ENCODE data around the gene EYA4. TPM values are rescaled to one million over a fixed set of nuclear protein-coding genes. Genes with fewer than 3 reads are reported as not detected.

The EYA4 gene
- total and polyA plus RNA-seq, 2 donors (not counting 3 experiments of a cell fraction or from before 2014, with no cell fraction given), result not detected

DNA sequence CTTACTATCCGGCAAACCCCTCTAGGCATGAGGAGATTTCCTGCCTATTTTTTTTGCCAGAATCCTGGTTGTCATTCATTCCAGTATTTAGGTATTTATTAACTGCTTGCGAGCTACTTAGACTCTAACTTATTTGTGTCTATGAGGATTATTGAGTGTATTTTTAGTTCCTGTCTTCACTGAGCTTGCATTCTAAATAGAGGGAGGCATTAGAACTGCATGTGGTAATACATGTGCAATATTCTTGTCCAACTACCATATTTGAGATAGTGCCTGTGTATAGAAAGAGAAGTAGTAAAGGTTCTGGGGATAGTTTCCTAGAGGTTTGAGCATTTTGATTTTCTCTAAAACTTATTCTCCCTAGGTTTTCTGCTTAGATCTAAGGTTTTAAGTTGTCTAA lies 308.9 kb downstream of the EYA4 start:
- Histone ChIP-seq H3K36me3 (ENCODE audit: control insufficient read depth in 2 of 2, extremely low read depth in 1 of 2, insufficient read depth in 2 of 2, low read length in 2 of 2) (no peaks in the 10 kb centered on the region), H3K4me1 (ENCODE audit: control insufficient read depth, extremely low read depth, insufficient read depth, low read length) (no peaks in the 10 kb centered on the region), H3K4me3 (replicated peaks in 1 of 3; ENCODE audit: insufficient read depth in 1 of 3, low read depth in 1 of 3, low read length in 3 of 3) (no peak overlapping the region), H3K9me1 (replicated peaks; ENCODE audit: control insufficient read depth, extremely low read depth, insufficient read depth, low read length) (no peaks in the 10 kb centered on the region), H3K79me2 (ENCODE audit: control insufficient read depth, insufficient read depth, low read length) (no peaks in the 10 kb centered on the region), H3K27ac (ENCODE audit: insufficient read depth, low read depth, low read length) (no peak overlapping the region), H2AFZ (ENCODE audit: low read depth, low read length) (no peak overlapping the region), H3K4me2 (ENCODE audit: insufficient read depth, low read length) (no peak overlapping the region), H3K27me3 (ENCODE audit: control insufficient read depth in 2 of 2, insufficient read depth in 2 of 2, low read length in 2 of 2) (peaks cover 2 to 4% of the 10 kb centered on the region in 2 experiments), H3K9ac (replicated peaks; ENCODE audit: extremely low read depth, insufficient read depth, low read length) (no peak overlapping the region), H4K20me1 (replicated peaks; ENCODE audit: control insufficient read depth, extremely low read depth, insufficient read depth, low read length) (no peaks in the 10 kb centered on the region), H3K9me3 (replicated peaks; ENCODE audit: control insufficient read depth, insufficient read depth, low read length) (no peaks in the 10 kb centered on the region)
- POLR2A ChIA-PET, result no interaction called here
- FAIRE-seq, result no peak
- no TSS peak for BruUV-seq (replicated peaks)
- intact Hi-C loops (cut with micrococcal nuclease) (no loop called here), dilution Hi-C loops (cut with MboI; ENCODE audit: extremely low pct_ligation_motif_present, low sequenced_read_pairs) (no loop called here)
- DNase-seq (ENCODE audit: low read depth, low spot score), result no peak
- CTCF ChIA-PET, result interaction anchor here (1.4 to 3.6 kb wide), 3 partner anchors 288 to 720 kb away, joined by 4 to 35 read pairs (median 4); no protein-coding TSS in a partner anchor
- TF ChIP-seq POLR2AphosphoS5 (IDR thresholded peaks at IDR 0.05; ENCODE audit: insufficient read depth, low read depth, low read length), result no peak
- no peak for TF ChIP-seq JUN (IDR thresholded peaks at IDR 0.05; ENCODE audit: borderline replicate concordance, insufficient read depth, insufficient read length, low read depth)
- TF ChIP-seq, protein P1, sequence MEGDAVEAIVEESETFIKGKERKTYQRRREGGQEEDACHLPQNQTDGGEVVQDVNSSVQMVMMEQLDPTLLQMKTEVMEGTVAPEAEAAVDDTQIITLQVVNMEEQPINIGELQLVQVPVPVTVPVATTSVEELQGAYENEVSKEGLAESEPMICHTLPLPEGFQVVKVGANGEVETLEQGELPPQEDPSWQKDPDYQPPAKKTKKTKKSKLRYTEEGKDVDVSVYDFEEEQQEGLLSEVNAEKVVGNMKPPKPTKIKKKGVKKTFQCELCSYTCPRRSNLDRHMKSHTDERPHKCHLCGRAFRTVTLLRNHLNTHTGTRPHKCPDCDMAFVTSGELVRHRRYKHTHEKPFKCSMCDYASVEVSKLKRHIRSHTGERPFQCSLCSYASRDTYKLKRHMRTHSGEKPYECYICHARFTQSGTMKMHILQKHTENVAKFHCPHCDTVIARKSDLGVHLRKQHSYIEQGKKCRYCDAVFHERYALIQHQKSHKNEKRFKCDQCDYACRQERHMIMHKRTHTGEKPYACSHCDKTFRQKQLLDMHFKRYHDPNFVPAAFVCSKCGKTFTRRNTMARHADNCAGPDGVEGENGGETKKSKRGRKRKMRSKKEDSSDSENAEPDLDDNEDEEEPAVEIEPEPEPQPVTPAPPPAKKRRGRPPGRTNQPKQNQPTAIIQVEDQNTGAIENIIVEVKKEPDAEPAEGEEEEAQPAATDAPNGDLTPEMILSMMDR (IDR thresholded peaks at IDR 0.05; ENCODE audit: extremely low read depth in 1 of 2, insufficient read depth in 1 of 2, low read depth in 1 of 2, low read length in 2 of 2), result no peak
- TF ChIP-seq GATA2 (IDR thresholded peaks at IDR 0.05; ENCODE audit: insufficient read depth, insufficient read length, low read depth, low read length), result no peak
- TF ChIP-seq, protein P2, sequence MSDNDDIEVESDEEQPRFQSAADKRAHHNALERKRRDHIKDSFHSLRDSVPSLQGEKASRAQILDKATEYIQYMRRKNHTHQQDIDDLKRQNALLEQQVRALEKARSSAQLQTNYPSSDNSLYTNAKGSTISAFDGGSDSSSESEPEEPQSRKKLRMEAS (IDR thresholded peaks at IDR 0.05; ENCODE audit: insufficient read depth, insufficient read length), result no peak
- TF ChIP-seq FOS (IDR thresholded peaks at IDR 0.05; ENCODE audit: borderline replicate concordance, insufficient read depth, low read length), result no peak
- TF ChIP-seq EZH2 (IDR thresholded peaks at IDR 0.05; ENCODE audit: borderline replicate concordance, low read depth, low read length, severe bottlenecking), result no peak
- no peak for TF ChIP-seq MYC (IDR thresholded peaks at IDR 0.05; ENCODE audit: low read depth, low read length)
- no peak for TF ChIP-seq POLR2A (IDR thresholded peaks at IDR 0.05; ENCODE audit: low read depth, low read length)
